ENCODE results near the gene FKBP6.
"Not testable (repeated sequence)": the region's sequence is repeated elsewhere in the genome, so short reads cannot be mapped to it uniquely, and the experiment has no call there.

DNA sequence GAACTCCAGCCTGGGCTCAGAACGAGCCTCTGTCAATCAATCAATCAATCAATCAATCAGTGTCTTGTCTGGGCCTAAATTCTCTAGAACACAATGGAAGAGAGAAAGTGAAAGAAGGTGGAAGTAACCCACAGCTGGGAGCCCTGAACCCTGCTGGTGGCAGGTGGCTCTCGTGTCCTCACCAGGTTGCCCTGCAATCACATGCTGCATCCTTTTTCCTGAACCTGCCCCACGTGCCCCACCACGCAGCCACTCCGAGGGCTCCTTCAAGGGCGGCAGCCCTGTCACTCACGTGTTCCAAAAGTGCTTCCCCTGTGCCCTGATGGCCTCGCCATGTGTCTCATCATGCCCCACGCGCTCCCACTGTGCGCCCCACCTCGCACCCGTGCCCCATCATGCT, 512 bp upstream of the FKBP6 start:
- TF ChIP-seq, protein P1, sequence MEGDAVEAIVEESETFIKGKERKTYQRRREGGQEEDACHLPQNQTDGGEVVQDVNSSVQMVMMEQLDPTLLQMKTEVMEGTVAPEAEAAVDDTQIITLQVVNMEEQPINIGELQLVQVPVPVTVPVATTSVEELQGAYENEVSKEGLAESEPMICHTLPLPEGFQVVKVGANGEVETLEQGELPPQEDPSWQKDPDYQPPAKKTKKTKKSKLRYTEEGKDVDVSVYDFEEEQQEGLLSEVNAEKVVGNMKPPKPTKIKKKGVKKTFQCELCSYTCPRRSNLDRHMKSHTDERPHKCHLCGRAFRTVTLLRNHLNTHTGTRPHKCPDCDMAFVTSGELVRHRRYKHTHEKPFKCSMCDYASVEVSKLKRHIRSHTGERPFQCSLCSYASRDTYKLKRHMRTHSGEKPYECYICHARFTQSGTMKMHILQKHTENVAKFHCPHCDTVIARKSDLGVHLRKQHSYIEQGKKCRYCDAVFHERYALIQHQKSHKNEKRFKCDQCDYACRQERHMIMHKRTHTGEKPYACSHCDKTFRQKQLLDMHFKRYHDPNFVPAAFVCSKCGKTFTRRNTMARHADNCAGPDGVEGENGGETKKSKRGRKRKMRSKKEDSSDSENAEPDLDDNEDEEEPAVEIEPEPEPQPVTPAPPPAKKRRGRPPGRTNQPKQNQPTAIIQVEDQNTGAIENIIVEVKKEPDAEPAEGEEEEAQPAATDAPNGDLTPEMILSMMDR (IDR thresholded peaks at IDR 0.05 in 8 of 11, conservative IDR thresholded peaks at IDR 0.05 in 3 of 11): not testable (repeated sequence)
- not testable (repeated sequence) for TF ChIP-seq POLR2AphosphoS5, POLR2A (IDR thresholded peaks at IDR 0.05)

All from spleen (tissue), 7 donors.